Globus pallidus (tissue), 1 donor: ENCODE measurements around the gene KIF1A.

Source experiments
- DNase-seq: peaks from one replicate; pipeline ENCODE4 v3.0.0-alpha.2; 2015; ENCODE audit warnings: low spot score

Gene KIF1A

DNA sequence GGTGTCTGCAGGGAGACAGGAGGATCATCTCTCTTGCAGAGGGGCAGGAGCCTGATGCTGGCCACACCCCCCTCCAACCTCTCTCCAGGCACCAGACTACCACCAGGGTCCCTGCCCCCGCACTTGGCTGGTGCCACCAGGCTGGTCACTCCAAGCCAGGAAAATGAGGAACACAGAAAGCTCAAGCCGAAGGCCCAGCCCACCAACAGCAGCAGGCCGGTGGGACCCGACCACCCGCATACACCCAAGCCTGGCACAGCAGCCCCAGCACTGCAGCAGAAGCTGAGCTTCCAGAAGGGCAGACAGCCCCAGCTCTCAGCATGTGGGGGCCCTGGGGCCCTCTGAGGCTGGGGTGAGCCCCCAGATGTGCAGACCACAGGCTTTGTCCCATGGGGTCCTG is 52.7 kb downstream of the KIF1A start:
- DNase-seq: no peak

DNA sequence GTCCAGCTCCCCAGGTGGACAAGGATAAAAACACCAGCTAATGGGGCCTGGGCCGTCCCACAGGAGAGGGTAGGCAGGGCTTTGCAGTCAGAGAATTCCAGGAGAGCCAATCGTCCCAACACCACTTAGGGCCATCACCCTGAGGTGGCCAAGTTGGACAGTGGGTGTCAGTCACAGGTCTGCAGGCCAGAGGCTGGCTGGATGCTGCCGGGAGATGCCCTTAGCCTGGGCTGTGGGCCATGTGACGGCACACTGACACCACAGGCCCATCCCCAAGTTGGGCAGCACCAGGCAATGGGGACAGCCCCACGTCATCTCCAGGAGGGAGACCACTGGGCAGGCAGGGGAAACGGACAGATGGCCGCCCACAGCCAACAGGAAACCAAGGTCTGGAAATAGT is 53.9 kb downstream of the KIF1A start:
- no peak for DNase-seq

DNA sequence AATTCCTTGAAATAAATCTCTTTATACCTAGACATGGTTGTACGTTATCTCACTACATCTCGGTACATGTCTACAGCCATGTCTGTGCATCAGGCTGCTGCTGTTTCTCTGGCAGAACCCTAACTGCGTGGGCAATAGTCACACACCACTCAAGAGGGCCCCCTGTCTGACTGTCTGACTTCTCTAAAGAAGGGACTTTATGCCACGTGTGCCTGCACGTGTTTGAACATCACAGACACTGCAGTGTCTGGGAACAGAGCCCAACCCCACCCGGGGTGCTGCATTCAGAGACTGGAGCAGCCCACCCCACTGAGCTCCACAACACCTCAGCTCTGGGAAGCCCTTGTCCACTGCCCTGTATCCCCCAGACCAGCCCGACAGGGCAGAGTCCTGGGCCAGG is 55.0 kb downstream of the KIF1A start:
- DNase-seq: no peak

DNA sequence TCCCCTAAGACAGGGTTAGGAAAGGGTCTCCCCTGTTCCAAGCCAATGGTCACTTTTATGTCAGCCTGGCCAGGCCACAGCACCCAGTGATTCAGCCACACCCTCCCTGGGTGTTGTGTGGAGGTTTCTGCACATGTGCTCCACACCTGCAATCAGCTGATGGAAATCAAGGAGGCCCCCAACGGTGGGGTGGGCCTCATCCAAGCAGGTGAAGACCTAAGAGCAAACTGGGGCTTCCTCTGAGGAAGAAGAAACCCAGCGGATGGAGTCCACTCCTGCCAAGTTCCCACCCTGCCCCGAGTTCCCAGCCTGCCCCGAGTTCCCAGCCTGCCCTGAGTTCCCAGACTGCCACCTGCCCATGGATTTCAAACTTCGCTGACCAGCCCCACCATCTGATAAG is 55.4 kb downstream of the KIF1A start:
- DNase-seq: no peak

DNA sequence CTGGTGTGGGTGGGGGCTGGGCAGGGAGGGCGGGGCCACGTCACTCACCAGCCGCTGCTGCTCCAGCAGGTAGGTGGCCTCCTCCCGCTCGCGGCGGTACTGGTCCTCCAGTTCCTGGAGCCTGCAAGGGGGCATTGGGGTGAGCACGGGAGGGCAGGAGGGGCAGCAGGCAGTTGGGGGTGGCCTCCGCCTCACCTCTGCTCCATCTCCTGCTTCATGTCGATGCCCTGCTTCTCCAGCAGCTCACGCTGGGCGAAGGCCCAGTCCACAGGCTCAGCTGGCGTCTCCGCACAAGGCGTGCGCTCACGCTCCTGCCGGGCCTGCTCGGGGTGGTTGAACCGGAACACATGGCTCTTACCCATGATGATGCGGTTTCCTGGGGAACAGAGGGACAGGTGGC is 57.0 kb downstream of the KIF1A start:
- no peak for DNase-seq

DNA sequence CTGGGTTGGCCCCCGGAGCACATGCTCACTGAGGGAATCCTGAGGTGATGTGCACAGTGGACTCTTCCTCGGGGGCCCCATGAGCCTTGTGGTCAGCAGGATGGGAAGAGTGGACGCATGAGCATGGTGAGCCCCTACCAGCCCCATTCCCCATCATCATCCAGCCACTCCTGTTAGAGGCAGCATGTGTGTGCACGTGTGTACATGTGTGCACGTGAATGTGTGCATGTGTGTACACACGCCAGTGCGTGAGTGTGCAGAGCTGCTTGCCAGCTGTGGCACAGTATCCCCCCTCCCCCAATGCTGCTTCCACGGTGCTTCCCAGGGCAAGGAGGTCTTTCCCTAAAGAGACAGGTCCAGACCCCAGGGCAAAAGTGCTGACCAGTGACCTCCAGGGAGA is 57.8 kb downstream of the KIF1A start:
- no peak for DNase-seq

DNA sequence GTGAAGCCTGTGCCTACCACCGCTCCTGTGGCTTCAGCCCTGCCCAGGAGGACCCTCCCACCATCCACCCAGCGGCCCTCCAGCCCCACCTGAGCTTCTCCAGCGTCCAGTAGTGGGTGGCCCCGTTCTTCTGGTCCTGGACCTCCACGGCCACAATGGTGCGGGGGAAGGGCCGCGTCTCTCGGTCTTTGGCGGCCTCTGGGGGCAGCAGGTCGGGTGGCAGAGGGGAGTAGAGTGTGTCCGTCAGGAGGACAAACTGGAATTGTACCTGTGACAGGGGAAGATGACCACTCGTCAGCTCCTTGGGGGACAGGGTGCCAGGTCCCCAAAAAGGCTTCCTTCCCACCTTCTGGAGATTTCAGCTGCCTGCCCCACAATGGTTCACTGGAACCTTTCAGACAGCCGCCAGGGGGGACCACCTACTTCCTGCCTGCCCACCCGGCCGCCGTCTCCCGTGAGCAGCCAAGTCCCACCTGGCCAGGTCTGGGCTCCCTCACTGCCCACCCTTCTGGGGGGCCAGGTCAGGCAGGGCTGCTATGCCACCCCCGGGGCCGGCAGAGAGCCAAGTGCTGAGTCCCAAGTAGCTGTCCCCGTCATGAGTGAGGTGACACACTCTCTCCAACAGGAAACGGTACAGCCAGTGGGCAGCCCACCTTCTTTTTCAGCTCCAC is 59.3 kb downstream of the KIF1A start:
- DNase-seq: no peak

DNA sequence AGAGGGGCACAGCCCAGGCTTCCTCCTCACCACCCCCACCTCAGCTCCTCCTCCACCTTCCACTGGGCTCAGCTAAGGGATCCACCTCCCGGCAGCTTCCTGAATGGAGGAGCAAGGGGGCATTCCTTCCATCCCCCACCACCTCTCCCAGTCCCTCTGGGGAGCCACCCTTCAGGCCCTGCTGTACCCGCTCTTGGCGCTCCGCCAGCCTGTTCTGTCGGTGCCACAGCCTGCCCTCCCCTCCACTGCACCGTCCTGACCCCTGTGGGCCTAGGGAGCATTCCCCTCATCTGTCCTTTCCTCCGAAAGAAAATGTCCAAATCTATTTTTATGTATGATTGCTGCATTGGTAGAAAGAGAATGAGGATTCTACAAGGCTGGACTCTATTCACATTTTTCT is 59.9 kb downstream of the KIF1A start:
- no peak for DNase-seq

DNA sequence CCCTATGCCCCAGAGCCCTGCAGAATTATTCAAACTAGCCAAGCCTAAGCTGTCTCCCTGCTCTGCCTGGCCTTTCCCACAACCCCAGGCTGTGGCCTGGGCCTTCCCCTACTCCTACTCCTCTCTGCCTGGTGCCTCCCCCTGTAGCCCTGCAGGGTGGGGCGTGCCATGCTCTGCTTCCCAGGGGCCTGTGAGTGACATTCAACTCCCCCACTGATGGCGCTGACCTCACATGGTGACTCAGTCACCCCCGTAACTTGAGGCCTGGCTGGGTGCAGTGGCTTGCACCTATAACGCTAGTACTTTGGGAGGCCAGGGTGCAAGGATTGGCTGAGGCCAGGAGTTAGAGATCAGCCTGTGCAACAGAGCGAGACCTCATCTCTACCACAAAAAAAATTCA is 60.6 kb downstream of the KIF1A start:
- no peak for DNase-seq

DNA sequence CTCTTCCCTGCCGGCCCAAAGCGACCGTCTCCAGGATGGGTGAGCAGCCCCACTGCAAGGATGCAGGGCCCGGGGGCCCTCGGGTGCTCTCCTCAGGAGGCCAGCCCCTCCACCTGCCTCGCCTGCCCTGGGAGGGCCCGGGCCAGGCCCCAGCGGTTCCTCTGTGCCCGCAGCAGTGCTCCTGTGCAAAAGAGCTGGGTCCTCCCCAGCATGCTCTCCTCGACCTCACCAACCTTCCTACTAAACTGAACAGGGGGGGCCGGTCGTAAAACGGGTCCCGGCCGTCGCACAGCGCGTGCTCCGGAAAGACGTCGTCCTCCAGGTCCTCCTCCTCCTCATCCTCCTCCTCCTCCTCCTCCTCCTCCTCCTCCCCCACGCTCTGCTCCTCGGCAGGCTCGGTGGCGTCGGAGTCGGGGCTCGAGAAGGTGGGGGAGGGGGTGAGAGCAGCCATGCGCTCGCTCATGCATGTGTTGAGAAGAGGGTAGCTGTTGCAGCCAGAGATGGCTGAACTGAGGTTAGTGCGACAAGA is 62.9 kb downstream of the KIF1A start:
- DNase-seq: no peak

DNA sequence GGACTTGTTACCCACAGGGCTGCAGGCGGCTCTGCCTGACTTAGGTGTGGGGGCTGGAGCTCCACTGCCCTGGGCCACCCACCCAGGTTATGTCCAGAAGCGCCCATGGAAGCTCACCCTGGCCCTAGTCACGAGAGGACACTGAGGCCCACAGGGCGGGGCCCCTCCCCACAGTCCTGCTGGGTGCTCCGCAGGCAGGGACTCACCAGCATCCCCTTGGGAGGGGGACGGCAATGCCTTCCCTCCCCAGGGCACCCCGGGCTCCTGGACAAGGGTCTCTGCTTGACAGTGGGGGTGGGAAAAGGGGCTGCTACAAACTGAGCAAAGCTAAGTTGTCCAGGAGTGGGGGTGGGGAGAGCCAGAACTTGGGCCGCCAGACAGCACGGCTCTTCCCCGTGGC is 67.8 kb downstream of the KIF1A start:
- DNase-seq: no peak

DNA sequence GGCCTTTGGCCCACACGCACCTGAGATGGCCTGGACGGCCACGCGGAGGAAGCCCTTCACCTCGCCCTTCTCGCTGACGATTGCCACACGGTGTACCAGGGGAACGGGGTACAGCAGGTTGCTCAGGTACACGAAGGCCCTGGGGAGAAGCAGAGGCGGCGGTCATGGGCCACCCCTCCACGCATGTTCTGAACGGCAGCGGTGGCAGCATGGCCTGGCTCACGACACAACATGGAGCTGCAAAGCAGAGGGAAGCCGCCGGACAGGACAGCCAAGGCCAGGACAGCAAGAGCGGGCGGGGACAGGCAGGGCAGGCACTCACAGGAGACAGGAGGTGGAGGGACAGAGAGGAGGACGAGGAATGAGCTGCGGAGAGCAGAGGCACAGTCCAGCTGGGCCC is 69.6 kb downstream of the KIF1A start:
- no peak for DNase-seq

DNA sequence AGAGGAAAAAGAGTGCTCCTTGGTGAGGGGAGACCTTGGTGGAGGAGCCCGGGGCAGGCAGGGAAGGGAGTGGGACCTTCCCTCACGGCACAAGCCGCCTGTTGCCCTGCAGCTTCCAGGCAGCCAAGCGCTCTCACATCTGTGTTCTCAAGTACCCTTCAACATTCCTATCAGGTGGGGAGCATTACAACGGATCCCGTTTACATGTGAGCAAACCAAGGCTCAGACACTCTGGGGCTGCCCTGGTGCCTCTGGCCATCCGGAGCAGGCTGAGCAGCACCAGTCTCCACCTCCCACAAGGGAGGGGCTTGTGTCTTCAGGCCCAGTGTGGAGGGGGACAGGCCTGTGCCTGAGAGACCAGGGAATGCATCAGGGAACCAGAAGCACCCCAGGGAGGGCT is 70.5 kb downstream of the KIF1A start:
- DNase-seq: no peak

DNA sequence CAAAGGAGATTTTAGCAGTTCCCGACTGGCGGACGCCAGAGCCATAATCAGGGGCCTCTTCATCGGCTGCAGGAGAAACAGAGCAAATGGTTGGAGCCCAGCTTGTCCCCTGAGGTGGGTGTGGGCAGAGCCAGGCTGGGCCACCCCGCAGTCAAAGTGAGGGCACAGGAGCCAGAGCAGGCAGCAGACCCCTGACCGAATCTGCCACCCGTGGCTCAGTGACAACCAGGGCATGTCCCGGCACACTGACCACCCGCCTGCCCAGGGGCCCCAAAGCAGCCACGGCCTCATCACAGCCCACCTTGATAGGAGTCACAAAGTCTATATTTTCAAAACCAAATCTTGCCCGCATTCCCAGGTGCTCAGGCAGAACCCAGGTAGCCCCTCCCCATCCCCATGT is 72.8 kb downstream of the KIF1A start:
- DNase-seq: no peak

DNA sequence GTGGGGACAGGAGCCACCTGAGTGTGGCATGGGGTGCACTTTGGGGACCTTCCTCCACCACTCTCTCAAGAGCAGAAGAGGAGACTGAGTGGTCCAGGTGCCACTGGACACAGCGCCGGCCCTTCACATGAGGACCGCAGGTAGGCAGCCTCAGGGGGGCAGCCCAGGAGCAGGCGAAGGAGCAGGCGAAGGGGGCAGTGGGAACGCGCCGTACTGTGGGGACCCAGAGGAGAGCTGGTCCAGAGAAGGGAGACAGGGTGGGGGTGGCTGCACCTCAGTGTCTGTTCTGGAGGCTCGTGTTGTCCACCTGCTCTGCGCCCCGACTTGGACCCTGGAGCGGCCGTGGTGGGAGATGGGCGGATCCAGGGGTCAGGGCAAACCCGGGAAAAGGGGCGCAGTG is 73.3 kb downstream of the KIF1A start:
- no peak for DNase-seq

DNA sequence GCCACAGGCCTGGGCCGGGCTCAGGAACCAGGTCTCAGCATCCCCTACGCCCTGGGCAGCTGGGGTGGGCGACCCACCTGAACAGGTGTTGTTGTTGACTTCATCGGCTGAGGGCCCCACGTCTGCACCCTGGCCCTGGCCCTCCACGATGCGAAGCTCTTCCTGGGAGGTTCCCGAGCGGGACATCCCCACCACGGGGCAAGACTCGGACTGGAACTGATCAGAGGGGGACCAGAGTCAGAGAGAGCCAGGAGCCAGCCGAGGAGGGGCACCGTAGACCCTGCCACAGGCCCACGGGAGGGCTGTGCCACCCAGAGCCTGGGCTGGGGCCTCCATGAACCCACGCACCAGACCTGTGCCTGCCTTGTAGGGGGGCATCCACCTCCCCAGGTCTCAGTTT is 74.1 kb downstream of the KIF1A start:
- DNase-seq: no peak

DNA sequence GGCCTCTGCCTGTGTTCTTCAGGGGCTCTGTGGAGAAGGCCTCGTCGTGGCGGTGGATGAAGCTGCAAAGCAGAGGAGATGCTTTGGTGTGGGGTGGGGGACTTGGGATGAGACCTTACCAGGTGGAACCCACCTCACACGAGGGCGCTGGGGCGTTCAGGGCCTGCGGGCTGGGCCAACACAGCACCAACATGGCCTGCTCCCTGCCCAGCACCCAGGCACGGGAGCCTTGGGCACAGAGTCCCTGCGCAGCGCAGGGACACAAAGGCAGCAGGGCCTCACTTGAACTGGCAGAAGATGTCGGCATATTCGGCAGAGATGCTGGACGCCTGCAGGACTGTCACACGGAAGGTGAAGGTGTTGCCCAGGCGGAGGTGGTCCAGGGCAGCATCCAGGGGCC is 74.6 kb downstream of the KIF1A start:
- no peak for DNase-seq

DNA sequence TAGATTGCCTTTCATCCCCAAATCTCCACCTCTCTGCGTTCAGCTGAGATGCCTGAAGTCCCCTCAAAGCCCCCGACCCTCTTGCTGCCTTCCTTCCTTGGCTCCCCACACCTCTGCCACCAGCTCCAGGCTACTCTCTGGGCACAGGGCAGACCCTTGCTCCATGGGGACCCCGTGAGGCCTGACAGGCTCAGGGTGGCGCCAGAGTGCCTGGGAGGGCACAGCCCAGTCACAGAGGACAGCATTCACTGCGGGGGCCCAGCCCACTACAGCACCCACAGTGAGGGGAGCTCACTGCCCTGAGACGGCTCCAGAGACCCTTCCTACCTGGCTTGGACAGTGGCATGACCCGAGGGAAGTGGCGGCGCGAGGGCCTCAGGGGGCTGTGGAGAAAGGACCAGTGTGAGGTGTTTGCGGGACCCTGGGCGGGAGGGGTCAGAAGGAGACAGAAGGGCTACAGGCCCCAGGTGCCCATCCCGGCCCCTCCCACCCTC is 77.4 kb downstream of the KIF1A start:
- no peak for DNase-seq

DNA sequence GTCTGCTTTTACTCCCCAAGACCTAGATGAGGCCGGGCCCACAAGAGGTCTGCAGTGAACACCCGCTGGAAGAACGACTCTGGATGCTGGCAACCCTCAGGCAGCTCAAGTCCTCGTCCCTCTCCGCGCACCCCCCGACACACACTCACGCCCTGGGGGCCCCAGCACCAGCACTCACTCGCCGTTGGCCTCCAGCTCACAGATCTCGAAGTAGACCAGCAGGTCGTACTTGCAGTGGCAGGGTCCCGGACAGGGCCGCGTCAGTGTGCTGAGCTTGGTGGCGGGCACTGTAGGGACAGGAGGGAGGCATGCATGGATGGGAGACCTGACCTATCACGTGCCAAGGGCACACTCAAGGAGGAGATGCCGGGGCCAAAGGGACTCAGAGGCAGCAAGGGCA is 78.9 kb downstream of the KIF1A start:
- no peak for DNase-seq

DNA sequence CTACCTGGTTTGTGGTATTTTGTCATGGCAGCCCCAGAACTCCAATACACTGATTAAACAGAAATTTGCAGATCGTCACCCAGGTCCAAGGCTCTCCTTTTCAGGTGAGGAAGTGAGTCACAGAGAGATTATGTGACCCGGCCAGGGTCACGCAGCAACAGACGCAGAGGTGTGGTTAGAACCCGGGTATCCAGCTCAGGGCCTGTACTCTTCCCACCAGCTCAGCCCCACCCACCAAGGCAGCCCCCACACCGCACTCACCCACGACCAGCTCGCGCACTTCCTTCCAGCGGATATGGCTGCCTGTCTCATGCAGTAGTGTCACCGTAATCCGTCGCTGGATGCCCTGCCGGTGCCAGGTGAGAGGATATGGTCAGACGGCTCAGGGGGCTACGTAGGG is 80.2 kb downstream of the KIF1A start:
- DNase-seq: no peak

DNA sequence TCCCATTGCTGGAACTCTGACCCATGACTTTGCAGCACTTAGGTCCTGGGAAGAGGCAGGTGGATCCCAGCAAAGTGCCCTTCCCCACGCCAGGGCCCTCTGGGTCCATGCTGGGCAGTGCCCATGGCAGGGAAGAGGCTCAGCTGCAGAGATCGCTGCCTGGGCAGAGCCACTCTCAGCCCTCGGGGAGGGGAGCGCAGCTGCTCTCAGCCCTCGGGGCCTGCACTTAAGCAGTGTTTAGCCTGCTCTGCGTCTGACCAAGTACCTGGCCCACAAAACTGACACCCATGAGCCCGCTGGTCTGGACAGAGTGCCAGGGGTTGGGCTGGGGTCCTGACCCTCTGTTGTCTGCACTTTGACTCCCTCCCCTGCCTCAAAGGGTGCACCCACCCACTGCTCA is 82.1 kb downstream of the KIF1A start:
- DNase-seq: no peak

DNA sequence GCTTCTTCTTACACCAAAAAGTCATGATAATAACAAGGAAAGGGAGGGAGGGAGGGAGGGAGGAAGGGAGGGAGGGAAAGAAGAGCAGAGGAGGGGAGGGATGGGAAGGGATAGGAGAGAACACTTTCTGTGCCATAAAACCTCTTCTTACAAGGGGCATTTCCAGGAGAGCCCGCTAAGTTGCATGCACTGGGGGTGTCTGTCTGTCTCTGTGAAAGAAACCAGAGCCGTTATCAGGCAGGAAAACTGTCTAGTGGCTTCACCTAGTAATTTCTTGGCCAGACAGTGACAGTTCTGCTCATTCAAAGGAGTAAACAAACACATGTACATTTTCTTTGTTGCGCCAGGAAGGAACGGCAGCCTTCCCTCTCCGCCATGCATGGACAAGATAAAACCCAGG is 82.5 kb downstream of the KIF1A start:
- no peak for DNase-seq

DNA sequence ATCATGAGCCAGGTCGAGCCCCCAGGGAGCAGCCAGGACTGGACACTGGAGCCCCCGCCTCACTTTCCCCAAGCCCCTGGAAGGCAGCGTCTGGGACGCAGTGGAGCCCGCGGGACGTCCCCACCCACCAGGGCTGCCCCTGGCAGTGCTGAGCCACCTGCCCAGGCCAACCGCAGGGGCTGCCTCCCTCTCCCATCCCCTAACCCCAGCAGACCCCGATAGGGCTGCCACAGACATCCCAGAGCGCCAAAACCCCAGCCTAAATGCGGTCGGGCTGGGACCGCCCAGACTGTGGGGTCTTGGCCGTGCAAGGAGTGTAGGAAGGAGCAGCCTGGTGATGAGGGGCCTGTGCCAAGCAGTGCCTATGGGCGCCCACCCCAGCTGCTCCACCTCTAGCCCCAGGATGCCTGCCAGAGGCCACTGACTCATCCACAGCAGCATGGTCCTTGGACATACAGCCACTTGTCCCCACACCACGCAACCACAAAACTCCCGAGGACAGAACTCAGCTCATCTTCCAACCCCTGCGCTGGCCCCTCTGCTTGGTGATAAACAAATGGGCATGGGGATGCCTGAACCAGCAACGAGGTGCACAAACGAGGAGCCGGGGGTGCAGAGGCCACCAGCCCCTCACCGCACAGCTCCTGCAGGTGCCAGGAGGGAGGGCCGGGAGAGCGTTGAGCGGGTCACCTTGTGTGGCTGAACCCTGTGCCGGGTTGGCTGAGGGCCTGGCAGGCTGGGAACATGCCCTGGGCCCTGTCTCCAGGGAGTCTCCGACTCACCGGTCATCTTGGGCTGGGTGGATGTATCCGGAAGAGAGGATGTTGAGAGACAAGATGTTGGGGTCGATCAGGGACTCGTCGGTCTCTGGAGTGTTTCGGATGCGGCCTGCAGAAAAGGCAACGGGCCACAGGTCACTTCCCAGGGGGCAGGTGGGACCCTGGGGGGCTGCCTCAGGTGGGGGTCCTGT is 83.5 kb downstream of the KIF1A start:
- DNase-seq: no peak
